CD14-positive monocyte (primary cell): ENCODE data around the gene HACL1. TPM values are rescaled to one million over a fixed set of nuclear protein-coding genes. Genes with fewer than 3 reads are reported as not detected.
"Not testable (repeated sequence)": the region's sequence is repeated elsewhere in the genome, so short reads cannot be mapped to it uniquely, and the experiment has no call there.

Source experiments
- DNase-seq, 3 donors: peaks; one replicate each; pipeline ENCODE4 v3.0.0-alpha.2; 2011 to 2022
- H2AFZ ChIP-seq: 2 replicates; pipeline ENCODE4 v1.6.0; 2012; ENCODE audit warnings: mild to moderate bottlenecking, low read depth, low read length, inconsistent platforms; ENCODE audit not compliant: insufficient read depth, poor library complexity, severe bottlenecking
- H3K27ac ChIP-seq, 2 donors: 1 replicate in 1 of 2; 2 replicates in 1 of 2; pipeline ENCODE4 v1.5.1; 2012 to 2013; ENCODE audit warnings: low read length in 2 of 2, control low read depth in 1 of 2, inconsistent platforms in 1 of 2, low read depth in 1 of 2, mild to moderate bottlenecking in 1 of 2
- H3K27me3 ChIP-seq, 2 donors: one replicate each; pipeline versions ENCODE4 v1.6.0 to v1.6.1; 2011 to 2013; ENCODE audit warnings: low read length in 2 of 2; ENCODE audit not compliant: control insufficient read depth in 2 of 2, insufficient read depth in 2 of 2
- H3K36me3 ChIP-seq, 2 donors: replicated peaks in 1 of 2; 1 replicate in 1 of 2; 2 replicates in 1 of 2; pipeline versions ENCODE4 v1.5.1 to v1.6.1; 2012 to 2013; ENCODE audit warnings: low read length in 2 of 2, control low read depth in 1 of 2, inconsistent platforms in 1 of 2, mild to moderate bottlenecking in 1 of 2; ENCODE audit not compliant: insufficient read depth in 2 of 2, control insufficient read depth in 1 of 2
- H3K4me1 ChIP-seq, 2 donors: 1 replicate in 1 of 2; 2 replicates in 1 of 2; pipeline versions ENCODE4 v1.5.1 to v1.6.1; 2012 to 2013; ENCODE audit warnings: low read length in 2 of 2, control low read depth in 1 of 2, inconsistent platforms in 1 of 2, mild to moderate bottlenecking in 1 of 2, moderate library complexity in 1 of 2; ENCODE audit not compliant: insufficient read depth in 2 of 2, control insufficient read depth in 1 of 2
- H3K4me2 ChIP-seq: replicated peaks from 2 replicates; pipeline ENCODE3; 2012; ENCODE audit warnings: low read length, moderate library complexity, mild to moderate bottlenecking; ENCODE audit not compliant: poor library complexity, severe bottlenecking; ENCODE audit errors: extremely low read depth
- H3K4me3 ChIP-seq, 3 experiments: fragments of 200-600 bp in 1 of 3; sonication (generic) in 1 of 3; replicated peaks in 1 of 3; 1 replicate in 2 of 3; 2 replicates in 1 of 3; pipeline ENCODE4 v1.5.1; 2011 to 2013; ENCODE audit warnings: low read length in 3 of 3, mild to moderate bottlenecking in 3 of 3, control low read depth in 2 of 3, low read depth in 2 of 3, inconsistent platforms in 1 of 3, moderate library complexity in 1 of 3
- H3K79me2 ChIP-seq: 2 replicates; pipeline ENCODE4 v1.6.0; 2012; ENCODE audit warnings: mild to moderate bottlenecking, control low read depth, inconsistent platforms, low read length, moderate library complexity; ENCODE audit not compliant: insufficient read depth
- H3K9ac ChIP-seq: 2 replicates; pipeline ENCODE4 v1.6.0; 2017; ENCODE audit warnings: low read length, mild to moderate bottlenecking; ENCODE audit not compliant: insufficient read depth, poor library complexity, severe bottlenecking
- H3K9me3 ChIP-seq, 2 donors: replicated peaks in 1 of 2; 1 replicate in 1 of 2; 2 replicates in 1 of 2; pipeline versions ENCODE4 v1.5.1 to v1.6.1; 2012 to 2013; ENCODE audit warnings: low read length in 2 of 2, control low read depth in 1 of 2; ENCODE audit not compliant: control insufficient read depth in 1 of 2, insufficient read depth in 1 of 2
- H4K20me1 ChIP-seq: 2 replicates; pipeline ENCODE4 v1.6.0; 2012; ENCODE audit warnings: mild to moderate bottlenecking, low read length, control low read depth, moderate library complexity; ENCODE audit not compliant: insufficient read depth
- H3K27ac Mint-ChIP-seq, 7 donors: one replicate each; pipeline ENCODE4 v1.8.0; 2020; ENCODE audit warnings: mild to moderate bottlenecking in 7 of 7, mixed read lengths in 7 of 7, moderate library complexity in 6 of 7, inconsistent platforms in 2 of 7
- H3K27me3 Mint-ChIP-seq, 3 donors: one replicate each; pipeline ENCODE4 v1.8.0; 2021 to 2022; ENCODE audit warnings: low read depth in 3 of 3, mild to moderate bottlenecking in 3 of 3, mixed read lengths in 3 of 3, moderate library complexity in 3 of 3, inconsistent platforms in 1 of 3
- H3K36me3 Mint-ChIP-seq, 2 donors: one replicate each; pipeline ENCODE4 v1.8.0; 2020; ENCODE audit warnings: mixed read lengths in 2 of 2, inconsistent platforms in 1 of 2, mild to moderate bottlenecking in 1 of 2
- H3K4me1 Mint-ChIP-seq: one replicate; pipeline ENCODE4 v1.8.0; 2020; ENCODE audit warnings: mild to moderate bottlenecking, mixed read lengths
- H3K4me3 Mint-ChIP-seq, 2 donors: one replicate each; pipeline ENCODE4 v1.8.0; 2020; ENCODE audit warnings: mild to moderate bottlenecking in 2 of 2, mixed read lengths in 2 of 2, moderate library complexity in 1 of 2
- H3K9me3 Mint-ChIP-seq, 7 donors: one replicate each; pipeline ENCODE4 v1.8.0; 2020 to 2022; ENCODE audit warnings: mixed read lengths in 7 of 7, mild to moderate bottlenecking in 6 of 7, moderate library complexity in 6 of 7, inconsistent platforms in 2 of 7
- WGBS: methylation state at CpG from one replicate; pipeline ENCODE4 v1.1.5; 2013; ENCODE audit warnings: missing lambda C conversion rate; ENCODE audit not compliant: insufficient coverage; 5-methylcytosine and 5-hydroxymethylcytosine counted together
- intact Hi-C, 2 donors: fragments of 100-400 bp; cut with micrococcal nuclease; formaldehyde crosslinking; loops; one replicate each; pipeline versions ENCODE4 v1.15.0 to v1.15.1; 2023
- polyA plus RNA-seq, 3 donors: library from polyadenylated mRNA; depleted of rRNA in 1 of 3; unstranded in 2 of 3; stranded (reverse) in 1 of 3; fragments of 300-500 nt in 2 of 3; fragments of >200 nt in 1 of 3; fragmentation: Illumina TruSeq in 2 of 3; gene quantifications; 1 replicate in 2 of 3; 2 replicates in 1 of 3; pipeline ENCODE4 v1.2.3, GENCODE V29; 2012 to 2021
- TF ChIP-seq, protein P1 (sequence below): fragments of 200-600 bp; IDR thresholded peaks from one replicate; pipeline ENCODE4 v1.8.0; 2022; ENCODE audit warnings: antibody characterized with exemption, mild to moderate bottlenecking

The HACL1 gene
- polyA plus RNA-seq, 3 donors: 12.3 to 27.2 (median 22.3) TPM

DNA sequence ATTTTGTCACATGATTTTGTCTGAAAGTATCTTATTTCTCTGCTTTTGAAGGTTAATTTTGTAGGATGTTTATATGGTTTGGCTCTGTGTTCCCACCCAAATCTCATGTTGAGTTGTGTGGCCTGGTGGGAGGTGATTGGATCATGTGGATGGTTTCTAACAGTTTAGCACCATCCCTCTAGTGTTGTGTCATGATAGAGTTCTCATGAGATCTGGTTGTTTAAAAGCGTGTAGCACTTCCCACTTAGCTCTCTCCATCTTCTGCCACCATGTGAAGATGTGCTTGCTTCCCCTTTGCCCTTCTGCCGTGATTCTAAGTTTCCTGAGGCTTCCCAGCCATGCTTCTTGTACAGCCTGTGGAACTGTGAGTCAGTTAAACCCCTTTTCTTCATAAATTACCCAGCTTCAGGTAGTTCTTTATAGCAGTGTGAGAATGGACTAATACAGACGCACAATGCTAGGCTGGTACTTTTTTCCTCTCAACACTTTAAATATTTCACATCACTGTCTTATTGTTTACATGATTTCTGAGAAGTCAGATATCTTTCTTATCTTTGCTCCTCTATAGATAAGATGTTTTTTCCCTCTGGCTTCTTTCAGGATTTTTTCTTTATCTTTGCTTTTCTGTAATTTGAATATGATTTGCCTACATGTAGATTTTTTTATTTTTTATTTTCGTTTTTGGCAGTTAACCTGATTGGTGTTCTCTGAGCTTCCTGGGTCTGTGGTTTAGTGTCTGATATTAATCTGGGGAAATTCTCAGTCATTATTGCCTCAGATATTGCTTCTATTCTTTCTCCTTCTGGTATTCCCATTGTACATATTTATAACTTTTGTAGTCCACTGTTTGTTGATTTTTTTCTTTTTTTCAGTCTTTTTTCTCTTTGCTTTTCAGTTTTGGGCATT lies 22.4 kb upstream of the HACL1 start:
- TF ChIP-seq, protein P1, sequence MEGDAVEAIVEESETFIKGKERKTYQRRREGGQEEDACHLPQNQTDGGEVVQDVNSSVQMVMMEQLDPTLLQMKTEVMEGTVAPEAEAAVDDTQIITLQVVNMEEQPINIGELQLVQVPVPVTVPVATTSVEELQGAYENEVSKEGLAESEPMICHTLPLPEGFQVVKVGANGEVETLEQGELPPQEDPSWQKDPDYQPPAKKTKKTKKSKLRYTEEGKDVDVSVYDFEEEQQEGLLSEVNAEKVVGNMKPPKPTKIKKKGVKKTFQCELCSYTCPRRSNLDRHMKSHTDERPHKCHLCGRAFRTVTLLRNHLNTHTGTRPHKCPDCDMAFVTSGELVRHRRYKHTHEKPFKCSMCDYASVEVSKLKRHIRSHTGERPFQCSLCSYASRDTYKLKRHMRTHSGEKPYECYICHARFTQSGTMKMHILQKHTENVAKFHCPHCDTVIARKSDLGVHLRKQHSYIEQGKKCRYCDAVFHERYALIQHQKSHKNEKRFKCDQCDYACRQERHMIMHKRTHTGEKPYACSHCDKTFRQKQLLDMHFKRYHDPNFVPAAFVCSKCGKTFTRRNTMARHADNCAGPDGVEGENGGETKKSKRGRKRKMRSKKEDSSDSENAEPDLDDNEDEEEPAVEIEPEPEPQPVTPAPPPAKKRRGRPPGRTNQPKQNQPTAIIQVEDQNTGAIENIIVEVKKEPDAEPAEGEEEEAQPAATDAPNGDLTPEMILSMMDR: no peak
- no CpG with 5 or more reads among the region's 4 CpGs for WGBS
- Histone ChIP-seq H3K27me3 (no peaks in the 10 kb centered on the region), H3K27ac (no peak overlapping the region), H4K20me1 (no peaks in the 10 kb centered on the region), H3K4me2 (no peak overlapping the region), H3K9ac (no peak overlapping the region), H2AFZ (no peak overlapping the region), H3K9me3 (peaks cover 18 to 23% of the 10 kb centered on the region in 2 donors), H3K4me1 (no peaks in the 10 kb centered on the region), H3K36me3 (peaks cover 0 to 7% of the 10 kb centered on the region in 2 donors), H3K79me2 (no peaks in the 10 kb centered on the region), H3K4me3 (no peak overlapping the region)
- Mint-ChIP-seq H3K4me1 (no peaks in the 10 kb centered on the region), H3K27ac (peak overlapping the region in 3 of 7 donors; percentile 2 to 60 (median 21)), H3K9me3 (peaks cover 28 to 42% (median 34%) of the 10 kb centered on the region in 7 donors), H3K4me3 (no peak overlapping the region), H3K27me3 (no peaks in the 10 kb centered on the region), H3K36me3 (peaks cover 4 to 27% of the 10 kb centered on the region in 2 donors)
- no peak for DNase-seq
- intact Hi-C loops: no loop called here

DNA sequence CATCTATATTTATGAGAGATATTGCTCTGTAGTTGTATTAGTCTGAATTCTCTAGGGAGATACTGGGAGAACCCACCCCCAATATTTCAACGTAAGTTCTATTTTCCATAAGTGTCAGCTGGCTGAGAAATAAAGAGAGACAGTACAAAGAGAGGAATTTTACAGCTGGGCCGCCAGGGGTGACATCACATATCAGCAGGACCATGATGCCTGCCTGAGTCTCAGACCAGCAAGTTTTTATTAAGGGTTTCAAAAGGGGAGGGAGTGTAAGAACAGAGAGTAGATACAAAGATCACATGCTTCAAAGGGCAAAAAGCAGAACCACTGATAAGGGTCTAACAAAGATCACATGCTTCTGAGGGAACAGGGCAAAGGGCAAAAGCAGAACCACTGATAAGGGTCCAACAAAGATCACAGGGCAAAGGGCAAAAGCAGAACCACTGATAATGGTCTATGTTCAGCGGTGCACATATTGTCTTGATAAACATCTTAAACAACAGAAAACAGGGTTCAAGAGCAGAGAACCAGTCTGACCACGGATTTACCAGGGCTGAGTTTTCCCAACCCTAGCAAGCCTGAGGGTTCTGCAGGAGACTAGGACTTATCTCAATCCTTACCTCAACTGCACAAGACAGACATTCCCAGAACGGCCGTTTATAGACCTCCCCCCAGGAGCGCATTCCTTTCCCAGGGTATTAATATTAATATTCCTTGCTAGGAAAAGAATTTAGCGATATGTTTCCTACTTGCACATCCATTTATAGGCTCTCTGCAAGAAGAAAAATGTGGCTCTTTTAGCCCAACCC lies 18.5 kb upstream of the HACL1 start:
- H3K36me3 Mint-ChIP-seq: peaks cover 0 to 22% of the 10 kb centered on the region in 2 donors
- H3K27ac ChIP-seq, DNase-seq, H3K9ac ChIP-seq, H3K4me3 ChIP-seq, H3K4me3 Mint-ChIP-seq, H3K79me2 ChIP-seq, intact Hi-C loops, H4K20me1 ChIP-seq, H3K4me2 ChIP-seq, H3K27me3 Mint-ChIP-seq, H2AFZ ChIP-seq, H3K36me3 ChIP-seq, H3K27me3 ChIP-seq, H3K4me1 ChIP-seq, H3K4me1 Mint-ChIP-seq: not testable (repeated sequence)
- 94% methylated on average over 3 of the region's 8 CpGs for WGBS
- peaks cover 21 to 23% of the 10 kb centered on the region in 2 donors for H3K9me3 ChIP-seq
- H3K9me3 Mint-ChIP-seq: peaks cover 28 to 50% (median 38%) of the 10 kb centered on the region in 7 donors
- H3K27ac Mint-ChIP-seq: peak overlapping the region in 1 of 7 donors; percentile 70
